ENCODE results near the gene PHF21A.

GRCh38 chr11:46159680-46160079 is 38.4 kb upstream of the PHF21A start:
- TF ChIP-seq EZH2phosphoT487 (IDR thresholded peaks at IDR 0.05; ENCODE audit: low read depth) (no peak), CTCF (IDR thresholded peaks at IDR 0.05; ENCODE audit: low read depth, low read length) (no peak)

Measured in OCI-LY3 (cell line).